NCI-H187 treated with DMSO at 0.1 percent for 48 hours (cell line): Measurements from ENCODE around the gene CELSR2.

Experiments
- DNase-seq: peaks from one replicate; lab custom pipeline; 2025; lab: John Stamatoyannopoulos, UW

Gene CELSR2

GRCh38 chr1:109231066-109231465, 18.3 kb upstream of the CELSR2 start:
- DNase-seq: no peak

- no peak for DNase-seq
Observed at GRCh38 chr1:109235137-109235536, 14.2 kb upstream of the CELSR2 start.

GRCh38 chr1:109237512-109237911, 11.8 kb upstream of the CELSR2 start:
- DNase-seq: no peak

- no peak for DNase-seq
Observed at GRCh38 chr1:109238382-109238781, 11.0 kb upstream of the CELSR2 start.

GRCh38 chr1:109239047-109239408, 10.3 kb upstream of the CELSR2 start:
- DNase-seq: no peak

GRCh38 chr1:109239409-109240068, 9.8 kb upstream of the CELSR2 start:
- no peak for DNase-seq

- DNase-seq: no peak
Observed at GRCh38 chr1:109240158-109241152, 8.9 kb upstream of the CELSR2 start.

GRCh38 chr1:109241344-109241743, 8.0 kb upstream of the CELSR2 start:
- no peak for DNase-seq

GRCh38 chr1:109241841-109242345, 7.4 kb upstream of the CELSR2 start:
- no peak for DNase-seq

- DNase-seq: no peak
Observed at GRCh38 chr1:109242387-109242786, 7.0 kb upstream of the CELSR2 start.

GRCh38 chr1:109243221-109243620, 6.1 kb upstream of the CELSR2 start:
- no peak for DNase-seq

GRCh38 chr1:109243860-109244552, 5.3 kb upstream of the CELSR2 start:
- DNase-seq: no peak

- no peak for DNase-seq
Observed at GRCh38 chr1:109246141-109246551, 3.2 kb upstream of the CELSR2 start.

- no peak for DNase-seq
Observed at GRCh38 chr1:109247401-109248365, 1.7 kb upstream of the CELSR2 start.

GRCh38 chr1:109248444-109248796, 919 bp upstream of the CELSR2 start:
- no peak for DNase-seq

GRCh38 chr1:109249654-109250401, 489 bp downstream of the CELSR2 start:
- no peak for DNase-seq

GRCh38 chr1:109250454-109251276, 1.3 kb downstream of the CELSR2 start:
- no peak for DNase-seq

- no peak for DNase-seq
Observed at GRCh38 chr1:109251277-109252166, 2.2 kb downstream of the CELSR2 start.
